ENCODE data around the gene HIVEP3.

GRCh38 chr1:41708332-41708731 is 210.4 kb downstream of the HIVEP3 start:
- TF ChIP-seq CTCF (IDR thresholded peaks at IDR 0.05; ENCODE audit: low read length) (no peak), EZH2 (optimal IDR thresholded peaks at IDR 0.05; ENCODE audit: low read depth, low read length) (no peak)
